HL-60 (cell line): Measurements from ENCODE around the gene SPEN.

Experiments
- DNase-seq, 2 experiments: peaks; one replicate each; pipeline ENCODE4 v3.0.0-alpha.2; 2010 to 2020; ENCODE audit warnings: low read depth in 1 of 2, low spot score in 1 of 2
- H3K27ac ChIP-seq: fragments of 250-450 bp; sonication (Bioruptor Pico); replicated peaks from 2 replicates; pipeline ENCODE4 v1.5.1; 2020; ENCODE audit warnings: mild to moderate bottlenecking, moderate library complexity
- H3K27me3 ChIP-seq: fragments of 250-450 bp; sonication (Bioruptor Pico); 2 replicates; pipeline ENCODE4 v1.5.1; 2021; ENCODE audit warnings: mild to moderate bottlenecking, moderate library complexity; ENCODE audit not compliant: insufficient read depth, poor library complexity, severe bottlenecking
- H3K4me3 ChIP-seq: replicated peaks from 2 replicates; pipeline ENCODE4 v1.5.1; 2011; ENCODE audit warnings: mild to moderate bottlenecking, control low read depth, low read length; ENCODE audit not compliant: insufficient read depth
- GABPA ChIP-seq: IDR thresholded peaks from 2 replicates; pipeline ENCODE4 v1.6.1; 2012; ENCODE audit warnings: low read depth
- POLR2AphosphoS5 ChIP-seq: IDR thresholded peaks from 2 replicates; pipeline ENCODE4 v1.6.1; 2012; ENCODE audit warnings: low read depth
- SPI1 ChIP-seq: IDR thresholded peaks from 2 replicates; pipeline ENCODE4 v1.6.1; 2012; ENCODE audit warnings: low read depth, mild to moderate bottlenecking, borderline replicate concordance
- TF ChIP-seq, protein P1 (sequence below): IDR thresholded peaks from 2 replicates; pipeline ENCODE4 v1.6.1; 2012; ENCODE audit warnings: low read depth; ENCODE audit not compliant: insufficient replicate concordance
- TF ChIP-seq, protein P2 (sequence below): IDR thresholded peaks from one replicate; pipeline ENCODE4 v1.5.1; 2011; ENCODE audit warnings: low read length, control low read depth, inconsistent platforms; ENCODE audit not compliant: insufficient read depth

The SPEN gene

DNA sequence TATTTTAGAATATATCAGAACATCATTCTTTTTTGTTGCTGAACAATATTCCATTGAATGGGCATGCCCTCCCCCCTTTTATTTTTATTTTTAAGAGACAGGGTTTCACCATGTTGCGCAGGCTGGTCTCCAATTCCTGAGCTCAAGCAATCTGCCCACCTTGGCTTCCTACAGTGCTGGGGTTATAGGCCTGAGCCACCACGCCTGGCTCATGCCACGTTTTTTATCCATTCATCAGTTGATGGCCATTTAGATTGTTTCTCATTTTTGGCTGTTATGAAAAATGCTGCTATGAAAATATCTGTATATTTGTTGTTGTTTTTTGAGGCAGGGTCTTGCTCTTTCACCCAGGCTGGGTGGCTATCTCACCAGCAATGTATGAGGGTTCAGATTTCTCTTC is 19.8 kb downstream of the SPEN start:
- H3K27ac ChIP-seq: no peak overlapping the region
- TF ChIP-seq POLR2AphosphoS5 (no peak), SPI1 (no peak), GABPA (no peak)
- TF ChIP-seq, protein P1, sequence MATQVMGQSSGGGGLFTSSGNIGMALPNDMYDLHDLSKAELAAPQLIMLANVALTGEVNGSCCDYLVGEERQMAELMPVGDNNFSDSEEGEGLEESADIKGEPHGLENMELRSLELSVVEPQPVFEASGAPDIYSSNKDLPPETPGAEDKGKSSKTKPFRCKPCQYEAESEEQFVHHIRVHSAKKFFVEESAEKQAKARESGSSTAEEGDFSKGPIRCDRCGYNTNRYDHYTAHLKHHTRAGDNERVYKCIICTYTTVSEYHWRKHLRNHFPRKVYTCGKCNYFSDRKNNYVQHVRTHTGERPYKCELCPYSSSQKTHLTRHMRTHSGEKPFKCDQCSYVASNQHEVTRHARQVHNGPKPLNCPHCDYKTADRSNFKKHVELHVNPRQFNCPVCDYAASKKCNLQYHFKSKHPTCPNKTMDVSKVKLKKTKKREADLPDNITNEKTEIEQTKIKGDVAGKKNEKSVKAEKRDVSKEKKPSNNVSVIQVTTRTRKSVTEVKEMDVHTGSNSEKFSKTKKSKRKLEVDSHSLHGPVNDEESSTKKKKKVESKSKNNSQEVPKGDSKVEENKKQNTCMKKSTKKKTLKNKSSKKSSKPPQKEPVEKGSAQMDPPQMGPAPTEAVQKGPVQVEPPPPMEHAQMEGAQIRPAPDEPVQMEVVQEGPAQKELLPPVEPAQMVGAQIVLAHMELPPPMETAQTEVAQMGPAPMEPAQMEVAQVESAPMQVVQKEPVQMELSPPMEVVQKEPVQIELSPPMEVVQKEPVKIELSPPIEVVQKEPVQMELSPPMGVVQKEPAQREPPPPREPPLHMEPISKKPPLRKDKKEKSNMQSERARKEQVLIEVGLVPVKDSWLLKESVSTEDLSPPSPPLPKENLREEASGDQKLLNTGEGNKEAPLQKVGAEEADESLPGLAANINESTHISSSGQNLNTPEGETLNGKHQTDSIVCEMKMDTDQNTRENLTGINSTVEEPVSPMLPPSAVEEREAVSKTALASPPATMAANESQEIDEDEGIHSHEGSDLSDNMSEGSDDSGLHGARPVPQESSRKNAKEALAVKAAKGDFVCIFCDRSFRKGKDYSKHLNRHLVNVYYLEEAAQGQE: no peak
- H3K27me3 ChIP-seq: no peaks in the 10 kb centered on the region
- DNase-seq: no peak
- H3K4me3 ChIP-seq: no peak overlapping the region

DNA sequence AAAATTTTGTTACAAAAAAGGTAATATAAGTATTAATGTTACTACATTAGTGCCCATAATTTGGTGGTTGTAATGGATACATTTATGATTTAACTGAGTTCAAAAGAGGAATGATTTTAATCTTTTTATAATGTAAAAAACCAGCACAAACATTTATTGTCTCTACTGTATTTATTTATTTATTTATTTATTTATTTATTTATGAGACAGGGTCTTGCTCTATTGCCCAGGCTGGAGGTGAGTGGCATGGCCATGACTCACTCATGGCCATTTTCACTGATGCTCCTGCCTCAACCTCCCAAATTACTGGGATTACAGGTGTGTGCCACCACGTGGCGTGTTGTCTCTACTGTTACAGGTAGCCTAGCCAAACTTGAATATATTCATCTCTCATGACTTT is 21.9 kb downstream of the SPEN start:
- TF ChIP-seq POLR2AphosphoS5: no peak
- TF ChIP-seq GABPA: no peak
- TF ChIP-seq, protein P1: no peak
- no peak for TF ChIP-seq SPI1
- TF ChIP-seq, protein P2, sequence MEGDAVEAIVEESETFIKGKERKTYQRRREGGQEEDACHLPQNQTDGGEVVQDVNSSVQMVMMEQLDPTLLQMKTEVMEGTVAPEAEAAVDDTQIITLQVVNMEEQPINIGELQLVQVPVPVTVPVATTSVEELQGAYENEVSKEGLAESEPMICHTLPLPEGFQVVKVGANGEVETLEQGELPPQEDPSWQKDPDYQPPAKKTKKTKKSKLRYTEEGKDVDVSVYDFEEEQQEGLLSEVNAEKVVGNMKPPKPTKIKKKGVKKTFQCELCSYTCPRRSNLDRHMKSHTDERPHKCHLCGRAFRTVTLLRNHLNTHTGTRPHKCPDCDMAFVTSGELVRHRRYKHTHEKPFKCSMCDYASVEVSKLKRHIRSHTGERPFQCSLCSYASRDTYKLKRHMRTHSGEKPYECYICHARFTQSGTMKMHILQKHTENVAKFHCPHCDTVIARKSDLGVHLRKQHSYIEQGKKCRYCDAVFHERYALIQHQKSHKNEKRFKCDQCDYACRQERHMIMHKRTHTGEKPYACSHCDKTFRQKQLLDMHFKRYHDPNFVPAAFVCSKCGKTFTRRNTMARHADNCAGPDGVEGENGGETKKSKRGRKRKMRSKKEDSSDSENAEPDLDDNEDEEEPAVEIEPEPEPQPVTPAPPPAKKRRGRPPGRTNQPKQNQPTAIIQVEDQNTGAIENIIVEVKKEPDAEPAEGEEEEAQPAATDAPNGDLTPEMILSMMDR: no peak
- no peaks in the 10 kb centered on the region for H3K27me3 ChIP-seq
- no peak for DNase-seq

DNA sequence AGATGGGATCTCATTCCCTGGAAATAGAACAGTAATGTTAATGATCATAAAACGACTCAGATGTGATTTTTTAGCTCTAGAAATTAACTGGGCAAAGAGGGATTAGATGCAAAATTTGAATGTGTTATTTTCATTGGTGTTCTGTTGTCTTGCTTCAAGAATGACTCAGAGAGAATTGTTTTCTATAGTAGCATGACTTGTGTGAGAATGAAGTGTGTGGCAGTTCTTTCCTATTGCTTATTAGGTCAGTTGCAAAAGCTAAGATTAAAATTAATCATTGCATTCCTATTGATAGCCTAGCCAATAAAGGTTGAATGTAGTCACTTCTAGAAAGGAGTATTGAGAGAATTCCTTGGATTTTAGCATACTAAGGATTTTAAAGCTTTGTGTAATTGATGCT is 22.9 kb downstream of the SPEN start:
- no peak overlapping the region for H3K4me3 ChIP-seq
- TF ChIP-seq SPI1 (no peak), POLR2AphosphoS5 (no peak), GABPA (no peak)
- TF ChIP-seq, protein P1: no peak
- TF ChIP-seq, protein P2: no peak
- DNase-seq: no peak
- H3K27me3 ChIP-seq: no peaks in the 10 kb centered on the region
- no peak overlapping the region for H3K27ac ChIP-seq

More for the DNA sequence above, 21.9 kb downstream of the SPEN start:
- no peak overlapping the region for H3K4me3 ChIP-seq
- no peak overlapping the region for H3K27ac ChIP-seq

DNA sequence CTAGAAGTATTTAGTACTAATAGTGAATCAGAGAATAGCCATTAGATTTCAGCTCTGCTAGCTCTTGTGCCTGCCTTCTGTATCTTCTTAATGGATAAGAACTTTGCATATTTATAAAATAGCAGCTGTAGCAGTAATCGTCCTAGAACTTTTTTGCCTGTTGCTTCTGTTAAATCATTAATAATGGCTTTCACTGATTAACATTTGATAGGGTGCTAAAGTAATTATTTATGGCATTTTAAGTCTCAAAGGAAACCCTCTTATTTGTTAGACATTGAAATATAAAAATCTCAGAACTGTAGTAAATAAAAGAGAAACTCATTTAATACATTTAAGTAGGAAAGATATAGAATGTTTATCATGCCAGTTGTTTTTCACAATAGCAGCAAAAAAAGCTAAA is 27.0 kb downstream of the SPEN start:
- Histone ChIP-seq H3K4me3 (no peak overlapping the region), H3K27me3 (no peaks in the 10 kb centered on the region), H3K27ac (no peak overlapping the region)
- no peak for DNase-seq
- TF ChIP-seq, protein P2: no peak
- no peak for TF ChIP-seq SPI1
- TF ChIP-seq, protein P1: no peak
- TF ChIP-seq POLR2AphosphoS5: no peak
- no peak for TF ChIP-seq GABPA
